Measurements from ENCODE around the gene MMS22L. TPM values are rescaled to one million over a fixed set of nuclear protein-coding genes. Genes with fewer than 3 reads are reported as not detected.

Gene MMS22L
- total and polyA plus RNA-seq, 2 of the 13 experiments (the other 11 are each of a cell fraction or from before 2014, with no cell fraction given), result 6.2 to 32.9 TPM

DNA sequence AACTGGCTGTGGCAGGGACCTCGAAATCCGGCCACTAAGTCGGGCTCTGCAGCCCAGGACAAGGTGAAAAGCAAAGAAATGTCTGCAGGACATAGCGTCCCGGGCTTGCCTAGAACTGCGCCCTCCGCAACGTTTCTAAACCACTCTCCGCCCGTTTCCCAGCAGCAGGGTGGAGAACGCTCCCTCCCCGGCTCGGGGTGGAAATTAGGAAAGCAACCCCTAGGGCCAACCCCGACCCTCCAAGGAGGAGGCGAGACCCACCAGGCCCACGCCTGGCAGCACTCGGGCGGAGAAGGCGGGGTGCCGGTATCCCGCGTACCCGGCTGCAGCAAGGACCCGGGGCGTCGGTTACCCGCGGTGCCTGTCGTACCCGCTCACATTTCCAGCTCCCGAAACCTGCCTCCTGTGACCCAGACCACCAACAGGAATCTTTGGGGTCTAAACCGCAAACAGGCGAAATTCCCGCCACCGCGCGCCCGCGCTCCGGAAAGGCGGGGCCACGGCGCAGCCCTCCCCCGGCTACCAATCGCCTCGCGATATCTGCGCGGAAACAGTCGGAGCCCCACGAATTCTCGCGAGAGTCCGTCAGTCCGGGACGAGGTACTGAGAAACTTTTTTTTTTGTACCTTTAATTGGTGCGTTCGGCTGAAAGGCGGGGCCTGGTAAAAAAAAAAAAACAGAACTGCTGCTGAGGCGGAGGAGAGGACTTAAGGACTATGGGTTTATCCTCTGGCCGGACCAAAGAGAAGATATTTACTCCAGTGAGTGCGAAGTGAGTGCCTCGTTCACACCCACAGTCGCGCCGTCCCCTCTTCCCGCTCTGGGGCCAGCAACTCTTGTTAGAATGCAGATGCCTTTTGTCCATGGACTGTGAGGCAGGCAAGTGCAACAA, at the start of gene MMS22L (continued):
- TF ChIP-seq GFI1 (CRISPR knock-in tag; IDR thresholded peaks at IDR 0.05; ENCODE audit: borderline replicate concordance), result peak; percentile 21; the same call in 1 of the 2 replicates
- TF ChIP-seq NONO (IDR thresholded peaks at IDR 0.05), result no peak
- TF ChIP-seq NONO (CRISPR knock-in tag; conservative IDR thresholded peaks at IDR 0.05), result 0 out of 2 replicates have a peak, but pooled peaks have one; percentile 49
- TF ChIP-seq SRF (IDR thresholded peaks at IDR 0.05; ENCODE audit: low read depth, low read length), result no peak
- no peak for TF ChIP-seq NR3C1 (CRISPR knock-in tag; IDR thresholded peaks at IDR 0.05)
- TF ChIP-seq ERF (CRISPR knock-in tag; IDR thresholded peaks at IDR 0.05), result peak; percentile 17; the same call in 1 of the 2 replicates
- TF ChIP-seq E2F5 (CRISPR knock-in tag; conservative IDR thresholded peaks at IDR 0.05), result peak; percentile 95
- TF ChIP-seq ETV6 (CRISPR knock-in tag; conservative IDR thresholded peaks at IDR 0.05), result no peak
- no peak for TF ChIP-seq ZNF335 (CRISPR knock-in tag; IDR thresholded peaks at IDR 0.05)
- TF ChIP-seq SUZ12 (IDR thresholded peaks at IDR 0.05; ENCODE audit: low read depth, low read length), result no peak
- TF ChIP-seq WIZ (CRISPR knock-in tag; IDR thresholded peaks at IDR 0.05), result no peak
- TF ChIP-seq, protein P1, sequence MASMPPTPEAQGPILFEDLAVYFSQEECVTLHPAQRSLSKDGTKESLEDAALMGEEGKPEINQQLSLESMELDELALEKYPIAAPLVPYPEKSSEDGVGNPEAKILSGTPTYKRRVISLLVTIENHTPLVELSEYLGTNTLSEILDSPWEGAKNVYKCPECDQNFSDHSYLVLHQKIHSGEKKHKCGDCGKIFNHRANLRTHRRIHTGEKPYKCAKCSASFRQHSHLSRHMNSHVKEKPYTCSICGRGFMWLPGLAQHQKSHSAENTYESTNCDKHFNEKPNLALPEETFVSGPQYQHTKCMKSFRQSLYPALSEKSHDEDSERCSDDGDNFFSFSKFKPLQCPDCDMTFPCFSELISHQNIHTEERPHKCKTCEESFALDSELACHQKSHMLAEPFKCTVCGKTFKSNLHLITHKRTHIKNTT (CRISPR knock-in tag; IDR thresholded peaks at IDR 0.05), result no peak
- TF ChIP-seq GRHL1 (CRISPR knock-in tag; conservative IDR thresholded peaks at IDR 0.05), result no peak
- peak; percentile 98 for TF ChIP-seq TFDP2 (CRISPR knock-in tag; IDR thresholded peaks at IDR 0.05)
- 0 out of 2 replicates have a peak, but pooled peaks have one; percentile 51 for TF ChIP-seq ZBTB37 (CRISPR knock-in tag; IDR thresholded peaks at IDR 0.05)
- TF ChIP-seq ZNF160 (CRISPR knock-in tag; IDR thresholded peaks at IDR 0.05), result no peak
- TF ChIP-seq MAFG (CRISPR knock-in tag; IDR thresholded peaks at IDR 0.05), result no peak
- TF ChIP-seq SP140L (CRISPR knock-in tag; IDR thresholded peaks at IDR 0.05; ENCODE audit: borderline replicate concordance), result no peak
- TF ChIP-seq PLRG1 (conservative IDR thresholded peaks at IDR 0.05), result no peak
- TF ChIP-seq CENPT (CRISPR knock-in tag; IDR thresholded peaks at IDR 0.05; ENCODE audit: low read depth), result no peak
- TF ChIP-seq ARHGAP35 (CRISPR knock-in tag; IDR thresholded peaks at IDR 0.05; ENCODE audit: borderline replicate concordance), result peak; percentile 39; the same call in 1 of the 2 replicates
- TF ChIP-seq, protein P2, sequence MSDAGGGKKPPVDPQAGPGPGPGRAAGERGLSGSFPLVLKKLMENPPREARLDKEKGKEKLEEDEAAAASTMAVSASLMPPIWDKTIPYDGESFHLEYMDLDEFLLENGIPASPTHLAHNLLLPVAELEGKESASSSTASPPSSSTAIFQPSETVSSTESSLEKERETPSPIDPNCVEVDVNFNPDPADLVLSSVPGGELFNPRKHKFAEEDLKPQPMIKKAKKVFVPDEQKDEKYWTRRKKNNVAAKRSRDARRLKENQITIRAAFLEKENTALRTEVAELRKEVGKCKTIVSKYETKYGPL (CRISPR knock-in tag; IDR thresholded peaks at IDR 0.05), result no peak
- TF ChIP-seq GABPA (IDR thresholded peaks at IDR 0.05; ENCODE audit: low read depth, low read length), result no peak
- TF ChIP-seq GABPA (CRISPR knock-in tag; IDR thresholded peaks at IDR 0.05; ENCODE audit: low read depth), result peak; percentile 79

Data from HepG2 (cell line).